Natural killer cell (primary cell): Measurements from ENCODE around the gene ZNF76. TPM values are rescaled to one million over a fixed set of nuclear protein-coding genes. Genes with fewer than 3 reads are reported as not detected.
A peak's percentile ranks its signal among the peaks of the same experiment; 100 is the strongest.

Experiments
- ATAC-seq, 3 donors: fragments of 150-1000 bp in 2 of 3; fragments of 200-7000 bp in 1 of 3; cut with Tn5 transposase; 1 replicate in 1 of 3; 2 replicates in 2 of 3; pipeline ENCODE4 v1.10.0; 2021; ENCODE audit warnings: mild to moderate bottlenecking in 2 of 3, moderate library complexity in 2 of 3
- DNase-seq, 2 donors: peaks; one replicate each; pipeline versions ENCODE4 v3.0.0 to v3.0.0-alpha.2; 2013 to 2021; ENCODE audit warnings: mixed read lengths in 1 of 2
- H3K27ac ChIP-seq: one replicate; pipeline ENCODE4 v1.5.1; 2013; ENCODE audit warnings: mild to moderate bottlenecking, low read length
- H3K27me3 ChIP-seq: one replicate; pipeline ENCODE4 v1.6.1; 2013; ENCODE audit warnings: low read length; ENCODE audit not compliant: control insufficient read depth, insufficient read depth
- H3K36me3 ChIP-seq: one replicate; pipeline ENCODE4 v1.6.1; 2013; ENCODE audit warnings: low read length; ENCODE audit not compliant: control insufficient read depth, insufficient read depth
- H3K4me1 ChIP-seq: one replicate; pipeline ENCODE4 v1.6.1; 2013; ENCODE audit warnings: low read length; ENCODE audit not compliant: control insufficient read depth, insufficient read depth
- H3K4me3 ChIP-seq: one replicate; pipeline ENCODE4 v1.5.1; 2013; ENCODE audit warnings: low read length
- H3K9me3 ChIP-seq: one replicate; pipeline ENCODE4 v1.6.1; 2013; ENCODE audit warnings: low read length; ENCODE audit not compliant: control insufficient read depth, insufficient read depth
- H3K27ac Mint-ChIP-seq, 2 donors: one replicate each; pipeline ENCODE4 v1.8.0; 2022; ENCODE audit warnings: mild to moderate bottlenecking in 2 of 2, mixed read lengths in 2 of 2, moderate library complexity in 1 of 2
- H3K27me3 Mint-ChIP-seq, 2 donors: one replicate each; pipeline ENCODE4 v1.8.0; 2022; ENCODE audit warnings: low read depth in 2 of 2, mixed read lengths in 2 of 2
- H3K36me3 Mint-ChIP-seq: one replicate; pipeline ENCODE4 v1.8.0; 2022; ENCODE audit warnings: mixed read lengths
- H3K4me1 Mint-ChIP-seq, 2 donors: one replicate each; pipeline ENCODE4 v1.8.0; 2022; ENCODE audit warnings: mixed read lengths in 2 of 2
- H3K4me3 Mint-ChIP-seq: one replicate; pipeline ENCODE4 v1.8.0; 2022; ENCODE audit warnings: mild to moderate bottlenecking, moderate library complexity, mixed read lengths
- H3K9me3 Mint-ChIP-seq, 2 donors: one replicate each; pipeline ENCODE4 v1.8.0; 2022; ENCODE audit warnings: mixed read lengths in 2 of 2
- WGBS: methylation state at CpG from one replicate; pipeline ENCODE4 v1.1.7; 2013; ENCODE audit warnings: missing lambda C conversion rate; ENCODE audit not compliant: insufficient coverage; 5-methylcytosine and 5-hydroxymethylcytosine counted together
- intact Hi-C: fragments of 100-400 bp; cut with micrococcal nuclease; formaldehyde crosslinking; loops from one replicate; pipeline ENCODE4 v1.14.2; 2022
- total RNA-seq, 4 donors: library from RNA; stranded (reverse); fragments of 120-200 nt in 1 of 4; gene quantifications; one replicate each; pipeline versions ENCODE4 v1.2.3 to v1.2.4, GENCODE V29; 2013 to 2022
- TF ChIP-seq, protein P1 (sequence below): fragments of 200-600 bp; IDR thresholded peaks from one replicate; pipeline ENCODE4 v1.8.0; 2022; ENCODE audit warnings: antibody characterized with exemption

Gene ZNF76
- total RNA-seq, 3 donors from 2014 or later (not counting 1 experiment from before 2014, with no cell fraction given): 62.7 to 81.6 (median 64.6) TPM

DNA sequence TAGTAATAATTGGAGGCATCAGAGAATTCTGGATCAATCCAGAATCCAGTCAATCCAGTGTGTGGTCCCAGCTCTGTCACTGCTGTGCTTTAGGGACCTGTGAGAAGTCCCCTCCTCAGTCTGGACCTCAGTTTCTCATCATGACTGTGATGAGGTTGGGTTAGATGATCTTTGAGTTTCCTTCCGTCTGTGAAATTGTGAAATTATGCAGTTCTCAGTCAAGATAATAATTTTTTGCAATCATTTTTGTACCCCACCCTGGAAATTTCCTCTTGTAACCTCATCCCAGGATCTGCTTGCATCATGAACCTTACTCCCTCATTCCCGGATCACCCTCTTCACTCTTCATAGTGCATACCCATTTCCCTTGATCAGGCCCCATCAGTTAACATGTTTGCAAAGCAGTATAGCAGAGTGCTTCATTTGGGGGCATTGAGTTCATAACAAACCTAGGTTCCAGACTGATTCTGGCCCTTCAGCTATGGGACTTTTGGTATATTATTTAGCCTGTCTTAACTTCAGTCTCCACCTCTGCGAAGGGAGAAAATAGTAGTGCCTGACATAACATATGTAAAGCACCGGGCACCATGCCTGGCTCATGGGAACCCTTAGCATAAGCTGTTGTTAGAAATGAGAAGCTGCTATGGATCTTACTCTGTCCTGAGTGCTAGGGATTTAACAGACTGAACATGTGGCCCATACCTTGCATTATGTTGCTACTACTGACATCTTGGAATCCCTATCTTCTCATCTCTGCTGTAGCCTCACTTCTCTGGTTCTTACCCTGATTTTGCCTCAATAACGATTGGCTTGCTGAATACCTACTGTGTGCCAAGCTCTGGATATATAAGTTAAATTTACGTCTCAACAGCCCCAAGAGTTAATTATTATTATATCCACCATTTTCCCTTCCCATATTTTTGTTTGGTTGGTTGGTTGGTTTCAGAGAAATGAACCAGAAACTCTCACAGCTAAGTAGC is 1.3 kb downstream of the ZNF76 start:
- Mint-ChIP-seq H3K27ac (peak overlapping the region; percentile 92 to 97), H3K27me3 (no peaks in the 10 kb centered on the region), H3K4me1 (peaks cover 58 to 70% of the 10 kb centered on the region in 2 donors), H3K4me3 (peak overlapping the region; percentile 86), H3K36me3 (no peaks in the 10 kb centered on the region), H3K9me3 (no peaks in the 10 kb centered on the region)
- H3K4me3 ChIP-seq: no peak overlapping the region
- ATAC-seq: no peak
- intact Hi-C loops: loop anchor here (2.0 kb wide), 1 partner anchor 42 kb away; no protein-coding TSS in a partner anchor
- peaks cover 19% of the 10 kb centered on the region for H3K4me1 ChIP-seq
- TF ChIP-seq, protein P1, sequence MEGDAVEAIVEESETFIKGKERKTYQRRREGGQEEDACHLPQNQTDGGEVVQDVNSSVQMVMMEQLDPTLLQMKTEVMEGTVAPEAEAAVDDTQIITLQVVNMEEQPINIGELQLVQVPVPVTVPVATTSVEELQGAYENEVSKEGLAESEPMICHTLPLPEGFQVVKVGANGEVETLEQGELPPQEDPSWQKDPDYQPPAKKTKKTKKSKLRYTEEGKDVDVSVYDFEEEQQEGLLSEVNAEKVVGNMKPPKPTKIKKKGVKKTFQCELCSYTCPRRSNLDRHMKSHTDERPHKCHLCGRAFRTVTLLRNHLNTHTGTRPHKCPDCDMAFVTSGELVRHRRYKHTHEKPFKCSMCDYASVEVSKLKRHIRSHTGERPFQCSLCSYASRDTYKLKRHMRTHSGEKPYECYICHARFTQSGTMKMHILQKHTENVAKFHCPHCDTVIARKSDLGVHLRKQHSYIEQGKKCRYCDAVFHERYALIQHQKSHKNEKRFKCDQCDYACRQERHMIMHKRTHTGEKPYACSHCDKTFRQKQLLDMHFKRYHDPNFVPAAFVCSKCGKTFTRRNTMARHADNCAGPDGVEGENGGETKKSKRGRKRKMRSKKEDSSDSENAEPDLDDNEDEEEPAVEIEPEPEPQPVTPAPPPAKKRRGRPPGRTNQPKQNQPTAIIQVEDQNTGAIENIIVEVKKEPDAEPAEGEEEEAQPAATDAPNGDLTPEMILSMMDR: no peak
- DNase-seq: peak in 1 of 2 donors; percentile 19
- no peaks in the 10 kb centered on the region for H3K36me3 ChIP-seq
- peak overlapping the region; percentile 94 for H3K27ac ChIP-seq
- H3K9me3 ChIP-seq: no peaks in the 10 kb centered on the region
- H3K27me3 ChIP-seq: no peaks in the 10 kb centered on the region
- WGBS: 99% methylated on average over 4 of the region's 6 CpGs

DNA sequence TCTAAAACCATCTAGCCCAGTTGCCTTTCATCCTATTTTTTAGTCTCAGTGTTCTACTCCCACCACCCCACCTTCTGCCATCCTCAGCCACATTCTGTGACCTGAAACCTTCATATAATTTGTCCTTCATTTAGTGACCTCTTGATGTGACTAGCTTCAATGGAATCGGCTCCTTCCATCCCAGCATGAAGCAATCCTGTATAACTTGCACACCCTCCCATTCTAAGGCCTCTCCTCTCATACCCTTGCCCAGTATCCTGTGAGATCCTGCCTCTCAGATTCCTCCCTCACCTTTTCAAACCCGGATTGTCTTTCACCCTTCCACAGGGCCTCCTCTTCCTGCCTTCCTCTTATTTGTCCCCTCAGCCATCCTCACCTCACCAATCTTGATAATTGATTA is 3.1 kb downstream of the ZNF76 start:
- intact Hi-C loops: no loop called here
- Mint-ChIP-seq H3K36me3 (no peaks in the 10 kb centered on the region), H3K4me3 (peak overlapping the region; percentile 1), H3K27ac (peak overlapping the region; percentile 92 to 97), H3K9me3 (no peaks in the 10 kb centered on the region), H3K4me1 (peaks cover 59 to 70% of the 10 kb centered on the region in 2 donors), H3K27me3 (no peaks in the 10 kb centered on the region)
- no peak for DNase-seq
- no peak overlapping the region for H3K4me3 ChIP-seq
- 87% methylated on average over 1 of the region's 2 CpGs for WGBS
- ATAC-seq: no peak
- H3K27me3 ChIP-seq: no peaks in the 10 kb centered on the region
- H3K36me3 ChIP-seq: no peaks in the 10 kb centered on the region
- TF ChIP-seq, protein P1: no peak
- H3K27ac ChIP-seq: no peak overlapping the region
- peaks cover 19% of the 10 kb centered on the region for H3K4me1 ChIP-seq
- H3K9me3 ChIP-seq: no peaks in the 10 kb centered on the region

DNA sequence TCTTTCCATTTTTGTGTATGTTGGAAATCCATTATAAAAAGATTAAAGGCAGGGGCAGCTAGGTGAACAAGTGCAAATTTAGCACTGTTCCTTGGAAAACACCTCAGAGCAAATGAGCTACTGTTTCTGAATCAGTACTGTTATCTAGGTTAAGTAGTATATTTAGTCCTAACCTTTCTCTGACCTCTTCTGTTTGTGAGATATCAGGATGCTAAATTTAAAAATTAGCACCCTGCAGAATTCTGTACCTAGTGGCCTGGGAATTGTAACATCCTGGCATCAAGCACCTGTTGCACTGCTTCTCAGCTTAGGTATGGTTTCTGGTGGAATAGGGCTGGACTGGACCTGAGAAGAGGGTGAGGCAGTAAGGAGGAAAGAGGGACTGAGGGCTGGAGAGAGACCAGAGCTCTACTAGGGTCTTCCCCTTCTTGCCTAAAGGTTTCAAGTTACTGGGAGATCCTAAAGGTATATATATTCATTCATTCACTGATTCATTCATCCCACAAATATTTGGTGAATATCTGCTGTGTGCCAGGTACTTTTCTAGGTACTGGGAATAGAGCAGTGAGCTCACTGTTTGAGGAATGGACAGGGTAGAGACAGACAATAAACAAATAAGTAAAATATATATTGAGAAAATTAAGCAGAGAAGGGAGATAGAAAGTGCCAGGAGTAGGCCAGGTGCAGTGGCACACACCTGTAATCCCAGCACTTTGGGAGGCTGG is 5.2 kb downstream of the ZNF76 start:
- Histone ChIP-seq H3K27ac (peak overlapping the region; percentile 45), H3K27me3 (no peaks in the 10 kb centered on the region), H3K36me3 (no peaks in the 10 kb centered on the region), H3K9me3 (no peaks in the 10 kb centered on the region), H3K4me1 (peaks cover 8% of the 10 kb centered on the region), H3K4me3 (no peak overlapping the region)
- no peak for DNase-seq
- intact Hi-C loops: no loop called here
- peak overlapping the region; percentile 86 for H3K4me3 Mint-ChIP-seq
- H3K9me3 Mint-ChIP-seq: no peaks in the 10 kb centered on the region
- H3K27me3 Mint-ChIP-seq: no peaks in the 10 kb centered on the region
- H3K27ac Mint-ChIP-seq: peak overlapping the region; percentile 92 to 97
- peaks cover 54 to 57% of the 10 kb centered on the region in 2 donors for H3K4me1 Mint-ChIP-seq
- TF ChIP-seq, protein P1: no peak
- ATAC-seq: no peak
- H3K36me3 Mint-ChIP-seq: no peaks in the 10 kb centered on the region
